WTC11 (cell line): Measurements from ENCODE around the gene CCL2. TPM values are rescaled to one million over a fixed set of nuclear protein-coding genes. Genes with fewer than 3 reads are reported as not detected.

ENCODE experiments used
- ATAC-seq: fragments of 200-7000 bp; cut with Tn5 transposase; 2 replicates; pipeline ENCODE4 v1.10.0; 2021; ENCODE audit warnings: mild to moderate bottlenecking, moderate library complexity
- CTCF ChIA-PET: fragments of 300-600 bp; sonication (Branson Sonifier 250); formaldehyde crosslinking; loops from one replicate; lab custom pipeline; 2021; ENCODE audit warnings: antibody characterized with exemption; lab: Charles Lee
- POLR2A ChIA-PET: fragments of 350-600 bp; sonication (Branson Sonifier 250); formaldehyde crosslinking; loops from one replicate; lab custom pipeline; 2021; ENCODE audit warnings: antibody characterized with exemption; lab: Charles Lee
- DNase-seq: peaks from one replicate; pipeline ENCODE4 v3.0.0; 2021; ENCODE audit warnings: low spot score
- H3K27ac Mint-ChIP-seq: 2 replicates; pipeline ENCODE4 v1.8.0; 2021; ENCODE audit warnings: mixed read lengths
- H3K27me3 Mint-ChIP-seq: 2 replicates; pipeline ENCODE4 v1.8.0; 2021; ENCODE audit warnings: low read depth, mild to moderate bottlenecking, moderate library complexity, mixed read lengths
- H3K36me3 Mint-ChIP-seq: 2 replicates; pipeline ENCODE4 v1.8.0; 2021; ENCODE audit warnings: mixed read lengths
- H3K4me1 Mint-ChIP-seq: 2 replicates; pipeline ENCODE4 v1.8.0; 2022; ENCODE audit warnings: mixed read lengths
- H3K4me3 Mint-ChIP-seq: 2 replicates; pipeline ENCODE4 v1.8.0; 2021; ENCODE audit warnings: mild to moderate bottlenecking, moderate library complexity, mixed read lengths
- H3K9me3 Mint-ChIP-seq: 2 replicates; pipeline ENCODE4 v1.8.0; 2021; ENCODE audit warnings: mixed read lengths
- FOXJ3 ChIP-seq: sonication (generic); formaldehyde crosslinking; IDR thresholded peaks from 2 replicates; pipeline ENCODE4 v1.9.0; 2021; ENCODE audit warnings: missing genetic modification reagents, mild to moderate bottlenecking, borderline replicate concordance
- KAT7 ChIP-seq: sonication (generic); formaldehyde crosslinking; IDR thresholded peaks from 2 replicates; pipeline ENCODE4 v1.8.1; 2023; ENCODE audit warnings: missing genetic modification reagents, mild to moderate bottlenecking, borderline replicate concordance
- NR2C2 ChIP-seq: sonication (generic); formaldehyde crosslinking; IDR thresholded peaks from 2 replicates; pipeline ENCODE4 v1.8.0; 2022; ENCODE audit warnings: mild to moderate bottlenecking, missing genetic modification reagents
- total RNA-seq: library from RNA; stranded (reverse); gene quantifications from 3 replicates; pipeline ENCODE4 v1.2.3, GENCODE V29; 2021
- TF ChIP-seq, protein P1 (sequence below): sonication (generic); formaldehyde crosslinking; IDR thresholded peaks from 2 replicates; pipeline ENCODE4 v1.8.0; 2022; ENCODE audit warnings: mild to moderate bottlenecking, missing genetic modification reagents
- TF ChIP-seq, protein P2 (sequence below): sonication (generic); formaldehyde crosslinking; IDR thresholded peaks from 2 replicates; pipeline ENCODE4 v1.8.1; 2023; ENCODE audit warnings: mild to moderate bottlenecking, missing genetic modification reagents, moderate library complexity
- TF ChIP-seq, protein P3 (sequence below): sonication (generic); formaldehyde crosslinking; conservative IDR thresholded peaks from 2 replicates; pipeline ENCODE4 v1.8.1; 2022; ENCODE audit warnings: mild to moderate bottlenecking, missing genetic modification reagents
- TF ChIP-seq, protein P4 (sequence below): sonication (generic); formaldehyde crosslinking; IDR thresholded peaks from 2 replicates; pipeline ENCODE4 v1.8.0; 2022; ENCODE audit warnings: mild to moderate bottlenecking, missing genetic modification reagents
- TF ChIP-seq, protein P5 (sequence below): fragments of 200-600 bp; IDR thresholded peaks from 2 replicates; pipeline ENCODE4 v1.8.0; 2022; ENCODE audit warnings: antibody characterized with exemption
- TF ChIP-seq, protein P6 (sequence below): sonication (generic); formaldehyde crosslinking; IDR thresholded peaks from 2 replicates; pipeline ENCODE4 v1.8.0; 2022; ENCODE audit warnings: missing genetic modification reagents
- TF ChIP-seq, protein P7 (sequence below): fragments of 250-450 bp; sonication (Bioruptor Pico); IDR thresholded peaks from 2 replicates; pipeline ENCODE4 v1.8.0; 2021; ENCODE audit warnings: mild to moderate bottlenecking
- TF ChIP-seq, protein P8 (sequence below): sonication (generic); formaldehyde crosslinking; IDR thresholded peaks from 2 replicates; pipeline ENCODE4 v1.8.1; 2023; ENCODE audit warnings: mild to moderate bottlenecking, missing genetic modification reagents, moderate library complexity
- TF ChIP-seq, protein P9 (sequence below): sonication (generic); formaldehyde crosslinking; IDR thresholded peaks from 2 replicates; pipeline ENCODE4 v1.8.0; 2023; ENCODE audit warnings: missing genetic modification reagents, mild to moderate bottlenecking, borderline replicate concordance

CCL2 gene
- total RNA-seq, 1 experiment from 2014 or later: 5.3 TPM

DNA sequence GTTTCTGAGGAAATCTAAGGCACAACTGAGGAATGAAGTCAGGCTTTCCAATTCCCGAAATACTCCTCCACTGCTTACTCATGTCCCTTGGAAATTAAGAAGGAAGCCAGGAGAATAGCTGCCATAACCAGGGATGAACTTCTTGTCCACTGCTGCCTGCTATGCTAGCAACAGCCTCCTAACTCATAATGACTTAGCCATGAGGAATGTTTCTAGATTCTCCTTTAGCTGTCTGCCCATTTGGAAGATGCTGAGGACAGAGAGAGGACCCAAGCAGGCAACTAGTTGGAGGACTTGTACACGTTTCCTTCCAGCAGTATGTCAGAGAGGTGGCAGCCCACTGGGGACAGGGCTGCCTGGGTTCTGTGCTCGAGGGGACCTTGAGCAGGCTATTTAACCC is 939 bp upstream of the CCL2 start:
- no peak for ATAC-seq
- peak overlapping the region; percentile 42; the same call in 1 of the 2 replicates for H3K27ac Mint-ChIP-seq
- peaks cover 62% of the 10 kb centered on the region for H3K4me1 Mint-ChIP-seq
- no peaks in the 10 kb centered on the region for H3K9me3 Mint-ChIP-seq
- H3K27me3 Mint-ChIP-seq: peaks cover 21% of the 10 kb centered on the region
- DNase-seq: no peak
- ChIA-PET POLR2A (interaction anchor here (1.5 kb wide), 1 partner anchor 92 kb away, joined by 6 read pairs; no protein-coding TSS in a partner anchor), CTCF (interaction anchor here (3.1 kb wide), 1 partner anchor 107 kb away, joined by 28 read pairs; no protein-coding TSS in a partner anchor)
- no peak for TF ChIP-seq FOXJ3
- TF ChIP-seq, protein P1, sequence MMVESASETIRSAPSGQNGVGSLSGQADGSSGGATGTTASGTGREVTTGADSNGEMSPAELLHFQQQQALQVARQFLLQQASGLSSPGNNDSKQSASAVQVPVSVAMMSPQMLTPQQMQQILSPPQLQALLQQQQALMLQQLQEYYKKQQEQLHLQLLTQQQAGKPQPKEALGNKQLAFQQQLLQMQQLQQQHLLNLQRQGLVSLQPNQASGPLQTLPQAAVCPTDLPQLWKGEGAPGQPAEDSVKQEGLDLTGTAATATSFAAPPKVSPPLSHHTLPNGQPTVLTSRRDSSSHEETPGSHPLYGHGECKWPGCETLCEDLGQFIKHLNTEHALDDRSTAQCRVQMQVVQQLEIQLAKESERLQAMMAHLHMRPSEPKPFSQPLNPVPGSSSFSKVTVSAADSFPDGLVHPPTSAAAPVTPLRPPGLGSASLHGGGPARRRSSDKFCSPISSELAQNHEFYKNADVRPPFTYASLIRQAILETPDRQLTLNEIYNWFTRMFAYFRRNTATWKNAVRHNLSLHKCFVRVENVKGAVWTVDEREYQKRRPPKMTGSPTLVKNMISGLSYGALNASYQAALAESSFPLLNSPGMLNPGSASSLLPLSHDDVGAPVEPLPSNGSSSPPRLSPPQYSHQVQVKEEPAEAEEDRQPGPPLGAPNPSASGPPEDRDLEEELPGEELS (CRISPR knock-in tag): no peak
- no peak for TF ChIP-seq KAT7 (CRISPR knock-in tag)
- TF ChIP-seq, protein P2, sequence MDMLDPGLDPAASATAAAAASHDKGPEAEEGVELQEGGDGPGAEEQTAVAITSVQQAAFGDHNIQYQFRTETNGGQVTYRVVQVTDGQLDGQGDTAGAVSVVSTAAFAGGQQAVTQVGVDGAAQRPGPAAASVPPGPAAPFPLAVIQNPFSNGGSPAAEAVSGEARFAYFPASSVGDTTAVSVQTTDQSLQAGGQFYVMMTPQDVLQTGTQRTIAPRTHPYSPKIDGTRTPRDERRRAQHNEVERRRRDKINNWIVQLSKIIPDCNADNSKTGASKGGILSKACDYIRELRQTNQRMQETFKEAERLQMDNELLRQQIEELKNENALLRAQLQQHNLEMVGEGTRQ: no peak
- TF ChIP-seq NR2C2 (CRISPR knock-in tag): no peak
- TF ChIP-seq, protein P3, sequence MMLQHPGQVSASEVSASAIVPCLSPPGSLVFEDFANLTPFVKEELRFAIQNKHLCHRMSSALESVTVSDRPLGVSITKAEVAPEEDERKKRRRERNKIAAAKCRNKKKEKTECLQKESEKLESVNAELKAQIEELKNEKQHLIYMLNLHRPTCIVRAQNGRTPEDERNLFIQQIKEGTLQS (CRISPR knock-in tag): no peak
- TF ChIP-seq, protein P4, sequence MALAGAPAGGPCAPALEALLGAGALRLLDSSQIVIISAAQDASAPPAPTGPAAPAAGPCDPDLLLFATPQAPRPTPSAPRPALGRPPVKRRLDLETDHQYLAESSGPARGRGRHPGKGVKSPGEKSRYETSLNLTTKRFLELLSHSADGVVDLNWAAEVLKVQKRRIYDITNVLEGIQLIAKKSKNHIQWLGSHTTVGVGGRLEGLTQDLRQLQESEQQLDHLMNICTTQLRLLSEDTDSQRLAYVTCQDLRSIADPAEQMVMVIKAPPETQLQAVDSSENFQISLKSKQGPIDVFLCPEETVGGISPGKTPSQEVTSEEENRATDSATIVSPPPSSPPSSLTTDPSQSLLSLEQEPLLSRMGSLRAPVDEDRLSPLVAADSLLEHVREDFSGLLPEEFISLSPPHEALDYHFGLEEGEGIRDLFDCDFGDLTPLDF (CRISPR knock-in tag): no peak
- TF ChIP-seq, protein P5, sequence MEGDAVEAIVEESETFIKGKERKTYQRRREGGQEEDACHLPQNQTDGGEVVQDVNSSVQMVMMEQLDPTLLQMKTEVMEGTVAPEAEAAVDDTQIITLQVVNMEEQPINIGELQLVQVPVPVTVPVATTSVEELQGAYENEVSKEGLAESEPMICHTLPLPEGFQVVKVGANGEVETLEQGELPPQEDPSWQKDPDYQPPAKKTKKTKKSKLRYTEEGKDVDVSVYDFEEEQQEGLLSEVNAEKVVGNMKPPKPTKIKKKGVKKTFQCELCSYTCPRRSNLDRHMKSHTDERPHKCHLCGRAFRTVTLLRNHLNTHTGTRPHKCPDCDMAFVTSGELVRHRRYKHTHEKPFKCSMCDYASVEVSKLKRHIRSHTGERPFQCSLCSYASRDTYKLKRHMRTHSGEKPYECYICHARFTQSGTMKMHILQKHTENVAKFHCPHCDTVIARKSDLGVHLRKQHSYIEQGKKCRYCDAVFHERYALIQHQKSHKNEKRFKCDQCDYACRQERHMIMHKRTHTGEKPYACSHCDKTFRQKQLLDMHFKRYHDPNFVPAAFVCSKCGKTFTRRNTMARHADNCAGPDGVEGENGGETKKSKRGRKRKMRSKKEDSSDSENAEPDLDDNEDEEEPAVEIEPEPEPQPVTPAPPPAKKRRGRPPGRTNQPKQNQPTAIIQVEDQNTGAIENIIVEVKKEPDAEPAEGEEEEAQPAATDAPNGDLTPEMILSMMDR: no peak
- TF ChIP-seq, protein P6, sequence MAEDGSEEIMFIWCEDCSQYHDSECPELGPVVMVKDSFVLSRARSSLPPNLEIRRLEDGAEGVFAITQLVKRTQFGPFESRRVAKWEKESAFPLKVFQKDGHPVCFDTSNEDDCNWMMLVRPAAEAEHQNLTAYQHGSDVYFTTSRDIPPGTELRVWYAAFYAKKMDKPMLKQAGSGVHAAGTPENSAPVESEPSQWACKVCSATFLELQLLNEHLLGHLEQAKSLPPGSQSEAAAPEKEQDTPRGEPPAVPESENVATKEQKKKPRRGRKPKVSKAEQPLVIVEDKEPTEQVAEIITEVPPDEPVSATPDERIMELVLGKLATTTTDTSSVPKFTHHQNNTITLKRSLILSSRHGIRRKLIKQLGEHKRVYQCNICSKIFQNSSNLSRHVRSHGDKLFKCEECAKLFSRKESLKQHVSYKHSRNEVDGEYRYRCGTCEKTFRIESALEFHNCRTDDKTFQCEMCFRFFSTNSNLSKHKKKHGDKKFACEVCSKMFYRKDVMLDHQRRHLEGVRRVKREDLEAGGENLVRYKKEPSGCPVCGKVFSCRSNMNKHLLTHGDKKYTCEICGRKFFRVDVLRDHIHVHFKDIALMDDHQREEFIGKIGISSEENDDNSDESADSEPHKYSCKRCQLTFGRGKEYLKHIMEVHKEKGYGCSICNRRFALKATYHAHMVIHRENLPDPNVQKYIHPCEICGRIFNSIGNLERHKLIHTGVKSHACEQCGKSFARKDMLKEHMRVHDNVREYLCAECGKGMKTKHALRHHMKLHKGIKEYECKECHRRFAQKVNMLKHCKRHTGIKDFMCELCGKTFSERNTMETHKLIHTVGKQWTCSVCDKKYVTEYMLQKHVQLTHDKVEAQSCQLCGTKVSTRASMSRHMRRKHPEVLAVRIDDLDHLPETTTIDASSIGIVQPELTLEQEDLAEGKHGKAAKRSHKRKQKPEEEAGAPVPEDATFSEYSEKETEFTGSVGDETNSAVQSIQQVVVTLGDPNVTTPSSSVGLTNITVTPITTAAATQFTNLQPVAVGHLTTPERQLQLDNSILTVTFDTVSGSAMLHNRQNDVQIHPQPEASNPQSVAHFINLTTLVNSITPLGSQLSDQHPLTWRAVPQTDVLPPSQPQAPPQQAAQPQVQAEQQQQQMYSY (CRISPR knock-in tag): no peak
- TF ChIP-seq, protein P7, sequence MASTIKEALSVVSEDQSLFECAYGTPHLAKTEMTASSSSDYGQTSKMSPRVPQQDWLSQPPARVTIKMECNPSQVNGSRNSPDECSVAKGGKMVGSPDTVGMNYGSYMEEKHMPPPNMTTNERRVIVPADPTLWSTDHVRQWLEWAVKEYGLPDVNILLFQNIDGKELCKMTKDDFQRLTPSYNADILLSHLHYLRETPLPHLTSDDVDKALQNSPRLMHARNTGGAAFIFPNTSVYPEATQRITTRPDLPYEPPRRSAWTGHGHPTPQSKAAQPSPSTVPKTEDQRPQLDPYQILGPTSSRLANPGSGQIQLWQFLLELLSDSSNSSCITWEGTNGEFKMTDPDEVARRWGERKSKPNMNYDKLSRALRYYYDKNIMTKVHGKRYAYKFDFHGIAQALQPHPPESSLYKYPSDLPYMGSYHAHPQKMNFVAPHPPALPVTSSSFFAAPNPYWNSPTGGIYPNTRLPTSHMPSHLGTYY (CRISPR knock-in tag): no peak
- TF ChIP-seq, protein P8, sequence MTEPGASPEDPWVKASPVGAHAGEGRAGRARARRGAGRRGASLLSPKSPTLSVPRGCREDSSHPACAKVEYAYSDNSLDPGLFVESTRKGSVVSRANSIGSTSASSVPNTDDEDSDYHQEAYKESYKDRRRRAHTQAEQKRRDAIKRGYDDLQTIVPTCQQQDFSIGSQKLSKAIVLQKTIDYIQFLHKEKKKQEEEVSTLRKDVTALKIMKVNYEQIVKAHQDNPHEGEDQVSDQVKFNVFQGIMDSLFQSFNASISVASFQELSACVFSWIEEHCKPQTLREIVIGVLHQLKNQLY (CRISPR knock-in tag): no peak
- TF ChIP-seq, protein P9, sequence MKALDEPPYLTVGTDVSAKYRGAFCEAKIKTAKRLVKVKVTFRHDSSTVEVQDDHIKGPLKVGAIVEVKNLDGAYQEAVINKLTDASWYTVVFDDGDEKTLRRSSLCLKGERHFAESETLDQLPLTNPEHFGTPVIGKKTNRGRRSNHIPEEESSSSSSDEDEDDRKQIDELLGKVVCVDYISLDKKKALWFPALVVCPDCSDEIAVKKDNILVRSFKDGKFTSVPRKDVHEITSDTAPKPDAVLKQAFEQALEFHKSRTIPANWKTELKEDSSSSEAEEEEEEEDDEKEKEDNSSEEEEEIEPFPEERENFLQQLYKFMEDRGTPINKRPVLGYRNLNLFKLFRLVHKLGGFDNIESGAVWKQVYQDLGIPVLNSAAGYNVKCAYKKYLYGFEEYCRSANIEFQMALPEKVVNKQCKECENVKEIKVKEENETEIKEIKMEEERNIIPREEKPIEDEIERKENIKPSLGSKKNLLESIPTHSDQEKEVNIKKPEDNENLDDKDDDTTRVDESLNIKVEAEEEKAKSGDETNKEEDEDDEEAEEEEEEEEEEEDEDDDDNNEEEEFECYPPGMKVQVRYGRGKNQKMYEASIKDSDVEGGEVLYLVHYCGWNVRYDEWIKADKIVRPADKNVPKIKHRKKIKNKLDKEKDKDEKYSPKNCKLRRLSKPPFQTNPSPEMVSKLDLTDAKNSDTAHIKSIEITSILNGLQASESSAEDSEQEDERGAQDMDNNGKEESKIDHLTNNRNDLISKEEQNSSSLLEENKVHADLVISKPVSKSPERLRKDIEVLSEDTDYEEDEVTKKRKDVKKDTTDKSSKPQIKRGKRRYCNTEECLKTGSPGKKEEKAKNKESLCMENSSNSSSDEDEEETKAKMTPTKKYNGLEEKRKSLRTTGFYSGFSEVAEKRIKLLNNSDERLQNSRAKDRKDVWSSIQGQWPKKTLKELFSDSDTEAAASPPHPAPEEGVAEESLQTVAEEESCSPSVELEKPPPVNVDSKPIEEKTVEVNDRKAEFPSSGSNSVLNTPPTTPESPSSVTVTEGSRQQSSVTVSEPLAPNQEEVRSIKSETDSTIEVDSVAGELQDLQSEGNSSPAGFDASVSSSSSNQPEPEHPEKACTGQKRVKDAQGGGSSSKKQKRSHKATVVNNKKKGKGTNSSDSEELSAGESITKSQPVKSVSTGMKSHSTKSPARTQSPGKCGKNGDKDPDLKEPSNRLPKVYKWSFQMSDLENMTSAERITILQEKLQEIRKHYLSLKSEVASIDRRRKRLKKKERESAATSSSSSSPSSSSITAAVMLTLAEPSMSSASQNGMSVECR (CRISPR knock-in tag): no peak
- no peaks in the 10 kb centered on the region for H3K36me3 Mint-ChIP-seq
- H3K4me3 Mint-ChIP-seq: no peak overlapping the region
